Thyroid gland (tissue), 4 donors: Measurements from ENCODE around the gene GALNTL6. TPM values are rescaled to one million over a fixed set of nuclear protein-coding genes. Genes with fewer than 3 reads are reported as not detected.
"Not testable (repeated sequence)": the region's sequence is repeated elsewhere in the genome, so short reads cannot be mapped to it uniquely, and the experiment has no call there.

Experiments
- DNase-seq, 2 donors: peaks; one replicate each; pipeline ENCODE4 v3.0.0-alpha.2; 2019
- H3K27ac ChIP-seq, 3 donors: fragments of 200-600 bp; sonication (generic); 1 replicate in 2 of 3; 2 replicates in 1 of 3; pipeline ENCODE4 v1.5.1; 2016 to 2019; ENCODE audit warnings: mild to moderate bottlenecking in 1 of 3, moderate library complexity in 1 of 3
- H3K27me3 ChIP-seq: fragments of 200-600 bp; sonication (generic); one replicate; pipeline ENCODE4 v1.5.1; 2019
- H3K36me3 ChIP-seq, 2 donors: fragments of 200-600 bp; sonication (generic); one replicate each; pipeline ENCODE4 v1.5.1; 2016 to 2019
- H3K4me1 ChIP-seq, 2 donors: fragments of 200-600 bp; sonication (generic); one replicate each; pipeline ENCODE4 v1.5.1; 2017 to 2019
- H3K4me3 ChIP-seq, 3 donors: fragments of 200-600 bp; sonication (generic); replicated peaks in 1 of 3; 1 replicate in 2 of 3; 2 replicates in 1 of 3; pipeline ENCODE4 v1.5.1; 2016; ENCODE audit warnings: mild to moderate bottlenecking in 1 of 3
- H3K9me3 ChIP-seq: fragments of 200-600 bp; sonication (generic); one replicate; pipeline ENCODE4 v1.5.1; 2017
- CTCF ChIP-seq, 6 experiments: fragments of 200-600 bp in 3 of 6; fragments of 450-650 bp in 3 of 6; sonication (generic) in 3 of 6; IDR thresholded peaks; one replicate each; pipeline ENCODE4 v1.5.1; 2016 to 2019; ENCODE audit warnings: antibody characterized with exemption in 6 of 6, mild to moderate bottlenecking in 2 of 6, inconsistent platforms in 1 of 6, moderate library complexity in 1 of 6
- POLR2A ChIP-seq, 2 donors: fragments of 450-650 bp; IDR thresholded peaks; one replicate each; pipeline ENCODE4 v1.6.1; 2017; ENCODE audit warnings: antibody characterized with exemption in 2 of 2, mild to moderate bottlenecking in 2 of 2, moderate library complexity in 1 of 2
- WGBS, 2 donors: methylation state at CpG; one replicate each; pipeline ENCODE4 v1.1.5; 2017; 5-methylcytosine and 5-hydroxymethylcytosine counted together
- intact Hi-C: fragments of 100-400 bp; cut with DNase I; formaldehyde crosslinking; loops from one replicate; pipeline ENCODE4 v1.15.1; 2023
- total RNA-seq, 4 donors: library from RNA; depleted of rRNA; stranded (reverse); fragments of >200 nt; gene quantifications; one replicate each; pipeline ENCODE4 v1.2.3, GENCODE V29; 2016

Gene GALNTL6
- total RNA-seq, 4 donors from 2014 or later = not detected

- Histone ChIP-seq H3K4me3 (no peak overlapping the region), H3K4me1 (peaks cover 0 to 5% of the 10 kb centered on the region in 2 donors), H3K9me3 (no peaks in the 10 kb centered on the region), H3K27ac (no peak overlapping the region), H3K27me3 (no peaks in the 10 kb centered on the region), H3K36me3 (no peaks in the 10 kb centered on the region)
- DNase-seq = no peak
- TF ChIP-seq CTCF (IDR thresholded peaks at IDR 0.05) (no peak), POLR2A (IDR thresholded peaks at IDR 0.05) (no peak)
- intact Hi-C loops = loop anchor here (5.0 kb wide), 1 partner anchor 239 kb away; no protein-coding TSS in a partner anchor
Observed at GRCh38 chr4:173017802-173018201, 1204.6 kb downstream of the GALNTL6 start.

- no peak for DNase-seq
- Histone ChIP-seq H3K27ac (no peak overlapping the region), H3K36me3 (no peaks in the 10 kb centered on the region), H3K9me3 (no peaks in the 10 kb centered on the region), H3K27me3 (no peaks in the 10 kb centered on the region), H3K4me3 (no peak overlapping the region), H3K4me1 (peaks cover 0 to under 1% of the 10 kb centered on the region in 2 donors)
- WGBS, 2 donors = 95 to 97% methylated on average over 2 to 3 of the region's 3 CpGs
- TF ChIP-seq POLR2A (IDR thresholded peaks at IDR 0.05) = no peak
- no peak for TF ChIP-seq CTCF (IDR thresholded peaks at IDR 0.05)
- intact Hi-C loops = loop anchor here (5.0 kb wide), 1 partner anchor 239 kb away; no protein-coding TSS in a partner anchor
Observed at GRCh38 chr4:173018446-173018845, 1205.2 kb downstream of the GALNTL6 start.

- TF ChIP-seq CTCF (IDR thresholded peaks at IDR 0.05) (no peak), POLR2A (IDR thresholded peaks at IDR 0.05) (no peak)
- H3K36me3 ChIP-seq = no peaks in the 10 kb centered on the region
- no peaks in the 10 kb centered on the region for H3K27me3 ChIP-seq
- H3K27ac ChIP-seq = no peak overlapping the region
- WGBS, 2 donors = 83 to 86% methylated on average over 3 of the region's 3 CpGs
- DNase-seq = no peak
- H3K4me3 ChIP-seq = no peak overlapping the region
- H3K9me3 ChIP-seq = no peaks in the 10 kb centered on the region
- no peaks in the 10 kb centered on the region for H3K4me1 ChIP-seq
- intact Hi-C loops = loop anchor here (5.0 kb wide), 2 partner anchors 238 to 398 kb away; no protein-coding TSS in a partner anchor
Observed at GRCh38 chr4:173019664-173020063, 1206.5 kb downstream of the GALNTL6 start.

GRCh38 chr4:173021746-173022573 is 1208.8 kb downstream of the GALNTL6 start:
- H3K27ac ChIP-seq, H3K4me3 ChIP-seq, DNase-seq, H3K4me1 ChIP-seq, H3K9me3 ChIP-seq, H3K27me3 ChIP-seq, H3K36me3 ChIP-seq: not testable (repeated sequence)
- WGBS, 2 donors = 90% methylated on average over 7 of the region's 7 CpGs
- intact Hi-C loops = loop anchor here (5.0 kb wide), 1 partner anchor 395 kb away; no protein-coding TSS in a partner anchor

GRCh38 chr4:173024203-173024602 is 1211.0 kb downstream of the GALNTL6 start:
- TF ChIP-seq CTCF (IDR thresholded peaks at IDR 0.05) (no peak), POLR2A (IDR thresholded peaks at IDR 0.05) (no peak)

More at GRCh38 chr4:173024203-173024602, 1211.0 kb downstream of the GALNTL6 start:
- H3K27me3 ChIP-seq = no peaks in the 10 kb centered on the region
- DNase-seq = no peak
- no peaks in the 10 kb centered on the region for H3K36me3 ChIP-seq
- no peaks in the 10 kb centered on the region for H3K9me3 ChIP-seq
- intact Hi-C loops = loop anchor here (5.0 kb wide), 1 partner anchor 393 kb away; no protein-coding TSS in a partner anchor
- no peaks in the 10 kb centered on the region for H3K4me1 ChIP-seq
- H3K27ac ChIP-seq = no peak overlapping the region
- H3K4me3 ChIP-seq = no peak overlapping the region
